GM19468 (cell line): ENCODE results near the gene TICRR.
A peak's percentile ranks its signal among the peaks of the same experiment; 100 is the strongest.
"Not testable (repeated sequence)": the region's sequence is repeated elsewhere in the genome, so short reads cannot be mapped to it uniquely, and the experiment has no call there.

Source experiments
- ATAC-seq: cut with Tn5 transposase; IDR thresholded peaks from one replicate; pipeline ENCODE4 v1.9.1; 2021; ENCODE audit warnings: mild to moderate bottlenecking, moderate library complexity, moderate number of reproducible peaks; ENCODE audit not compliant: unreplicated experiment; ENCODE audit errors: extremely low read depth

The TICRR gene, protein sequence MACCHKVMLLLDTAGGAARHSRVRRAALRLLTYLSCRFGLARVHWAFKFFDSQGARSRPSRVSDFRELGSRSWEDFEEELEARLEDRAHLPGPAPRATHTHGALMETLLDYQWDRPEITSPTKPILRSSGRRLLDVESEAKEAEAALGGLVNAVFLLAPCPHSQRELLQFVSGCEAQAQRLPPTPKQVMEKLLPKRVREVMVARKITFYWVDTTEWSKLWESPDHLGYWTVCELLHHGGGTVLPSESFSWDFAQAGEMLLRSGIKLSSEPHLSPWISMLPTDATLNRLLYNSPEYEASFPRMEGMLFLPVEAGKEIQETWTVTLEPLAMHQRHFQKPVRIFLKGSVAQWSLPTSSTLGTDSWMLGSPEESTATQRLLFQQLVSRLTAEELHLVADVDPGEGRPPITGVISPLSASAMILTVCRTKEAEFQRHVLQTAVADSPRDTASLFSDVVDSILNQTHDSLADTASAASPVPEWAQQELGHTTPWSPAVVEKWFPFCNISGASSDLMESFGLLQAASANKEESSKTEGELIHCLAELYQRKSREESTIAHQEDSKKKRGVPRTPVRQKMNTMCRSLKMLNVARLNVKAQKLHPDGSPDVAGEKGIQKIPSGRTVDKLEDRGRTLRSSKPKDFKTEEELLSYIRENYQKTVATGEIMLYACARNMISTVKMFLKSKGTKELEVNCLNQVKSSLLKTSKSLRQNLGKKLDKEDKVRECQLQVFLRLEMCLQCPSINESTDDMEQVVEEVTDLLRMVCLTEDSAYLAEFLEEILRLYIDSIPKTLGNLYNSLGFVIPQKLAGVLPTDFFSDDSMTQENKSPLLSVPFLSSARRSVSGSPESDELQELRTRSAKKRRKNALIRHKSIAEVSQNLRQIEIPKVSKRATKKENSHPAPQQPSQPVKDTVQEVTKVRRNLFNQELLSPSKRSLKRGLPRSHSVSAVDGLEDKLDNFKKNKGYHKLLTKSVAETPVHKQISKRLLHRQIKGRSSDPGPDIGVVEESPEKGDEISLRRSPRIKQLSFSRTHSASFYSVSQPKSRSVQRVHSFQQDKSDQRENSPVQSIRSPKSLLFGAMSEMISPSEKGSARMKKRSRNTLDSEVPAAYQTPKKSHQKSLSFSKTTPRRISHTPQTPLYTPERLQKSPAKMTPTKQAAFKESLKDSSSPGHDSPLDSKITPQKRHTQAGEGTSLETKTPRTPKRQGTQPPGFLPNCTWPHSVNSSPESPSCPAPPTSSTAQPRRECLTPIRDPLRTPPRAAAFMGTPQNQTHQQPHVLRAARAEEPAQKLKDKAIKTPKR (N-terminal part only)

DNA sequence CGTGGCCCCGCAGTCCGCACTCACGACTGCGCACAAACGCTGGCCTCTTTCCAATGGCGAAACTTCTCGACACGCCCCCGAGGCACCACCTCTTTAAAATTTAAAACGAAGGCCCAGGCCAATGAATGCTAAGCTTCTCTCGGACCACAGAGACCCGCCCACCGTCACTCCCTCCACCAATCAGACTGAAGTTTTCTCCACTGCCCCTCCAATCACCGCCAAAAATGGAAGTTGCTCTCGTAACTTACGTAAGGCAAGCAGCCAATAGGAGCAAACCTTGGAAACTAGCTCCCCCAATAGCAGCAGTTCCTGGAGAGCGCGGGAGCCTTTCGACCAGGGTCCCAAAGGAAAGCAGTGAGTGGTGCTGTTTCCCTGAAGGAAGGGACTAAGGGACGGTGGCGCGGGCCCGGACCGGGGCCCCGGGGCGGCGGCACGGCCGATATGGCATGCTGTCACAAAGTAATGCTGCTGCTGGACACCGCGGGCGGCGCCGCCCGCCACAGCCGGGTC is at the start of gene TICRR:
TICRR (plus strand) TSS at position 324 of the 510 bp plus-strand sequence; CDS start at position 442, 118 bp downstream.
- peak; percentile 92 for ATAC-seq

DNA sequence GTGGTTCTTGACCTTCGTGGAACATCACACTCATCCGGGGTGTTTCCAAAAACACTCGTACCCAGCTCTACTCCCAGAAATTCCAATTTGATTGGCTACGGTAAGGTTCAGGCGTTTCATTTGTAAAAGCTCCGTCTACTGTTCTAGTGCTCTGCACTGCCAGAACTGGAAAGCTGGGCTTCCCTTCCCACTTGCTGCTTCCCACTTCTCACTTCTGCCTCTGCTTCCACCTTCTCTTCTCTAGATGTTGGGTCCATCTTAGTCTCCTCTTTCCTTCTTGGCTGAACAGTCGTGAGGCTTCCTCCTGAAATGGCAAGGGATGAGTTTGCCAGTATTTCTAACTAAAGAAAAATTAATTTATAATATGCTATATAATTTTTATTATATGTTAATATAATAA is 49.1 kb upstream of the TICRR start:
- ATAC-seq: no peak

DNA sequence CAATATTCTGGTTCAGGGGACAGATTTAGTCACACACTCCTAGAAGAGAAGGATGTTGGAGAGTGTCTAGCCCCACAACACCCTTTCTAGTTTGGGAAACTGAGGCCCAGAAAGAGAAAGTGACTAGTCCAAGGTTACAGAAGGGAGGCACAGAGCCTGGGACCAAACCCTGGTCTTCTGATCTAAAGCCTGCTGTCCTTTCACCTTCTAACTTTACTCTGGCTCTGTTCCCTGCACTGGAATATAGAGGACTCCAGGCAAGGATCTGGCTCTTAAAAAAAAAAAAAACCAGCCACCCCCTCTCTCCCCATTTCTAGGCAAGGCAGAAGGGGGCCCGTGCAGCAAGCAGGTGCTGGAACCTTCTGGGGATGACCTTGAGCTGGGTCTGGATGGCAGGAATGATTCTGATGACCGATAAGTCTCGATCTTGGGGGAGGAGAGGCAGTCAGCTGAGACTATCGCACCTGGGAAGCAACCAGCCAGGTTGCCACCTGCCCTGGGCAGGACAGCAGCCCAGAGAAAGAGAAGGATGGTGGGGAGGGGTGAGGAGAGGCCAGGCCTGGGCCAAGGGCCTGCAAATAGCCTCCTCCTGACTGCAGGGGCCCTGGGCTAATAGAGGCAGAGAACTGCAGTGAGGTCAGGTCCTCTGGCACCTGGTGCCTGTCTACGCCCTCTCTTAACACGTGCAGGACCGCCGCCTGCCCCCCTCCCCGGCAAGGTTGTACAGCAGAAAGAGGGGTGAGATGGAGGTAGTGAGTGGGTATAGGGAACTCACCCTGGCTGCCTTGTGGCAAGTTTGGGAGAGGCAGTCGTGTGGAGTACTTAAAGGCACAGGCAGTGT is 48.4 kb upstream of the TICRR start:
- ATAC-seq: no peak

DNA sequence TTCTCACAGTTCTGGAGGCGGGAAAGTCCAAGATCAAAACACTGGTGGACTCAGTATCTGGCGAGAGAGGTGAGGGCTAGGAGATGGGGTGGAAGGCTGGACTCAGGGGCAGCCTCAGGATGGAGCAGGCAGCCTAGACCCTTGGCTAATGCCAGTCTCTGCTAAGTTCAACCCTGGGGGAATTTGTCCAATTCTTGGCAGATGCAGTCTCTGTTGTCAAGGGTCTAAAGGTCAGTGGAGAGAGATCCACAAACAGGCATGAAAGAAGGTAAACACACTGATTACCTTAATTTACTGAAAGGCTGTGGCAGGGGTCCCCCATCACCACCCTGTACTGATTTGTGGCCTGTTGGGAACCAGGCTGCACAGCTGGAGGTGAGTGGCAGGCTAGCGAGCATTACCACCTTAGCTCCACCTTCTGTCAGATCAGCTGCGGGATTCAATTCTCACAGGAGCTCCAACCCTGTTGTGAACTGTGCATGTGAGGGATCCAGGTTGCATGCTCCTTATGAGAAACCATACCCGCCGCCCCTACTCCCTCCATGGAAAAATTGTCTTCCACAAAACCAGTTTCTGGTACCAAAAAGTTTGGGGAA is 46.4 kb upstream of the TICRR start:
- no peak for ATAC-seq

DNA sequence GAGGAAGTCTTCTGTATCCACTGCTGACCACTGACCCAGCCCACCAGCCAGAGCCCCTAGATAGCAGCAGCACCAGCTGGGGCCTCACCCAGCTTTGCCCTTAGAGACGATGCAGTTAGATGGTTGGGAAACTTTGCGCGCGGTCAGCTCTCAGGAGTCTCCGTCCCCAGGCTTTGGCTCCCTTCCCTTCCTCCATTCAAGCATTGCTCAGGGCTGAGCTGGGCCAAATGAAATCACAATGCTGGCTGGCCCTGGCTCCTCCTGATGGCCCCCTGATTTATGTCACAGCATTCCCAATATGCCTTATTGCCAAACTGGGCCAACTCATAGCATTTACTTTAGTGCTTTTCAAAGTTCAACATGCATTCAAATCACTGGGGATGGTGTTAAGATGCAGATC is 44.3 kb upstream of the TICRR start:
- no peak for ATAC-seq

DNA sequence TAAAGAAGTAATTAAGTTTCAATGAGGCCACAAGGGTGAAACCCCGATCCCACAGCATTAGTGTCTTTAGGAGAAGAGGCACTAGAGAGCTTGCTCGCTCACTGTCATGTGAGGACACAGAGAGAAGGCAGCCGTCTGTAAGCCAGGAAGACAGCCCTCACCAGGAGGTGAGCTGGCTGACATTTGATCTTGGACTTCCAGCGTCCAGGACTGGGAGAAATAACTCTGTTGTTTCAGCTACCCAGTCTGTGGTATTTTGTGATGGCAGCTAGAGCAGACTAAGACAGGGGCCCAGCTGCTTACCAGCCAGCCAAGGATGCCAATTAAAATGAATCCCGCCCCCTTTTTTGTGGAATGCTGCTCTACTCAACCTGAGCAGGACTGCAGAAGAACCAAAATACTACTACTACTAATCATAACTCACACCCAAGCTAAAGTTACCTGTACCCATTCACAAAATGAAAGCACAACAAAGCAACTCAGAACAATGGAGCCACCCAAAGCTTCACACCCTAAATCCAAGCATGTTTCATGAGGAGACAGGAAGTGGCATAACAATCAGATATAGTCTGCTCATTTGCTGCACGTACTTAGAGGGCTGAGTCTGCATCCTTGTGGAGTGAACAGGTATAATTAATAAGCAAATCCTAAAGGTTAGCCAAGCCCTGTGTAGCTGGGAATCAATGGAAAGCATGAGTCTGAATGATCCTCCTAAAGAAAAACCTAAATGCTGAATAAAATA is 43.3 kb upstream of the TICRR start:
- no peak for ATAC-seq

DNA sequence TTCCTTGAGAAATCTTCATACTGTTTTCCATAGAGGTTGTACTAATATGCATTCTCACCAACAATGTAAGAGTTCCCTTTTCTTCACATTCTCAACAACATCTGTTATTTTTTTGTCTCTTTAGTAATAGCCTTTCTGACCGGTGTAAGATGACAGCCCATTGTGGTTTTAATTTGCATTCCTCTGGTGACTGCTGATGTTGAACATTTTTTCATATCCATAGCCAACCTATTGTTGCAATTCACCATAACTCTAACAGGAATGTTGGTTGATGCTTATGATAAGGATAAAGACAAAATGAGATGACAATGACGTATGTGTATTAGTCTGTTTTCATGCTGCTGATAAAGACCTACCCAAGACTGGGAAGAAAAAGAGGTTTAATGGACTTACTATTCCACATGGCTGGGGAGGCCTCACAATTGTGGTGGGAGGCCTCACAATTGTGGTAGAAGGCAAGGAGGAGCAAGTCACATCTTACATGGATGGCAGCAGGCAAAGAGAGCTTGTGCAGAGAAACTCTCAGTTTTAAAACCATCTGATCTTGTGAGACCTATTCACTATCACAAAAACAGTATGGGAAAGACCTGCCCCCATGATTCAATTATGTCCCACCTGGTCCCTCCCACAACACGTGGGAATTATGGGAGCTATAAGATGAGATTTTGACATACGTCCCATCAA is 41.3 kb upstream of the TICRR start:
- no peak for ATAC-seq

DNA sequence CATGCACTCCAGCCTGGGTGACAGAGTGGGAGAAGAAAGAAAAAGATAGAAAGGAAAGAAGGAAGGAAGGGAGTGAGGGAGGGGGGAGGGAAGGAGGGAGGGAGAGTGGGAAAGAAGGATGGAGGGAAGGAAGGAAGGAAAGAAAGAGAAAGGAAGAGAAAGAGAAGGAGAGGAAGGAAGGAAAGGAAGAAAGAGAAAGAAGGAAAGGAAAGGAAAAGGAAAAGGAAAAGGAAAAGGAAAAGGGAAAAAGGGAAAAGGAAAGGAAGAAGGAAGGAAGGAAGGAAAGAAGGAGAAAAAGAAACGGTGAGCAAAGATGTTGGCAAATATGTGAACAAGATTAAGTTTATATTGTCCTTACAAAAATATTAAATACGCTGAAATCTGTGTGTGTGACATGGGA is 36.2 kb upstream of the TICRR start:
- no peak for ATAC-seq

DNA sequence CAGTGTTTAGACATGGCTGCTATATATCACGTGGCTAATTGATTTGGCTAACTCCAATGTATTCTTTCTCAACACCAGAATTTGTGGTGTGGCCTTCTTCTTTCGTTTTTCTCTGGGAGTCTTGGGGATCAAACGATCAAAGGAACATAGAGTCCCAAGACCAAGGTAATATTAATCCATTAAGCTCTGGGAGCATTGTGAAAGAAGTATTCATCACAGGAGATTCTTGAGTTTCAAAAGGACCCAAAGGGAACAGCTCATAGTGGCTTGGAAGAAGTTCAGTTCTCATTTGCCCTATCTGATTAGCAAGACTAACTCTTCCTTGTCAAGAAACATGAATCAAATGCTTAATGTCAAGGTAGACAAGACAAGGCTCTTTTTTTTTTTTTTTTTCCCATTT is 32.9 kb upstream of the TICRR start:
- ATAC-seq: no peak

DNA sequence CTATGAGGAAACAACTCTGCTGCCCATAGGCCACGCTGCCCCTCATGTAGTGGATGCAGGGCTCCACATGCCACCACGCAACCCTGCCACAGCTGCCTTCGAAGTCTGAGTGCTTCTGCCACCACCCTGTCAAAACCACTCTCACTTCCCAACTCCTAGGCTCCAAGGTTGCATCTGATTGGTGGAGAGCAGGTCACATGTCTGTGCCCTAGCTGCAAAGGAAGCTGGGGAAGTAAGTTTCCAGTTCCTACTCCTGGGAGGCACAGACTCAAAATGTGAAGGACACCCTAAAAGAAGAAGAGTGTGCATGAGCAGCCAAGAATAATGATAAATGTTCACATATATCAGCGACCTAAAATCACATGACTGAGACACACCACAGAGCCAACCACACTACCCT is 31.9 kb upstream of the TICRR start:
- ATAC-seq: no peak

DNA sequence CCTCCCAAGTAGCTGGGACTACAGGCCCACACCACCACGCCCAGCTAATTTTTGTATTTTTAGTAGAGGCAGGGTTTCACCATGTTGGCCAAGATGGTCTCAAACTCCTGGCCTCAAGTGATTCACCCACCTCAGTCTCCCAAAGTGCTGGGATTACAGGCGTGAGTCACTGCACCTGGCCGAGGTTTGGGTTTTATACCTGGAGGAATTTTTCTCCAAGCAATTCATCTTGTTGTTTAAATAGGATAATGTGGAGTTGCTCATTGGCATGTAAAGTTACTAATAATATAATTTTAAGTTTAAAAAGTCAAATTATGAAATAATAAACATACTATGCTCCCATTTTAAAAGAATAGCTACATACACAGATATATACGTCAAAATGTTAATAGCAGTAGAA is 26.1 kb upstream of the TICRR start:
- ATAC-seq: not testable (repeated sequence)

DNA sequence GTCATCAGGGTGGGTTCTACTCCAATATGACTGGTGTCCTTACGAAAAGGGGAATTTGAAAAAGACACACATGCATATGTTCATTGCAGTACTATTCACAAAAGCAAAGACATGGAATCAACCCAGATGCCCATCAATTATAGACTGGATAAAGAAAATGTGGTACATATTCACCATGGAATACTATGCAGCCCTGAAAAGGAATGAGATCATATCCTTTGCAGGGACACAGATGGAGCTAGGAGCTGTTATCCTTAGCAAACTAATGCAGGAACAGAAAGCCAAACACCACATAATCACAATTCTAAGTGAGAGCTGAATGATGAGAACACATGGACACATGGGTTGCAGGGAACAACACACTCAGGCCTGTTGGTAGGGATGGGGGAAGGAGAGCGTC is 24.8 kb upstream of the TICRR start:
- no peak for ATAC-seq

DNA sequence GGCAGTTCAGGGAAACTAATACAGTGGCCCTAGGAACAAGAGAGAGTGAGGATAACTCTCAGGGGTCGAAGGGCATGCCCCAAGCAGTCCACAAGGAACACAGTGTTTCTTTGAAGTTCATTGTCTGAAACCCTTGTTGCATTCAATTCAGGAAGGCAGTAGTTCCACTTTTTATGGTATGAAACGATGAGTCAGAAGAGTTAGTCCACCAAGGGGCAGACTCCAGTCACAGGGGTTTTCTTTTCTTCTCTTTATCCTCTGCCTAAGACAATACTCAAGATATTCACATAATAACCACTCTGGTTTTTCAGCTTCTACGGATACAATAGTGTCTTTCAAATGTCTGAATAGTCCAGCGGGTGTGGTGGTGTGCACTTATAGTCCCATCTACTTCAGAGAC is 23.7 kb upstream of the TICRR start:
- no peak for ATAC-seq

DNA sequence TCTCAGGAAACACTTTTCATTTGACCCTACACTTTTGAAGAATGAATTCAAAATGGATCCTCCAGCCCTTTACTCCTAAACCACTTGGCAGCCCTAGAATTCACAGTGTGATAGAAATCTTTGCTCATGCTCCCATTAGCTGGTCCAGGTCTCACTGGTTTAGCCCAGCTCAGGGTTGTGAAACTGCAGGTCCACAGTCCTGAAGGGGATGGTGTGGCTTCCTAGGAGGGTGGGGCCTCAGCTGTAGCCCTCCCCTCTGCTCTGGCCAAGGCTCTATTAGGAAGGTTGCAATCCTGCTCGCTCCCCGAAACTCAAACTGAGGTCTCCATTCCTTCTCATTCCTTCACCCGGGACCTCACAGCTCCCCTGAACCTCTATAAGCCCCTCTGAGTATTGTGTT is 21.6 kb upstream of the TICRR start:
- ATAC-seq: no peak

DNA sequence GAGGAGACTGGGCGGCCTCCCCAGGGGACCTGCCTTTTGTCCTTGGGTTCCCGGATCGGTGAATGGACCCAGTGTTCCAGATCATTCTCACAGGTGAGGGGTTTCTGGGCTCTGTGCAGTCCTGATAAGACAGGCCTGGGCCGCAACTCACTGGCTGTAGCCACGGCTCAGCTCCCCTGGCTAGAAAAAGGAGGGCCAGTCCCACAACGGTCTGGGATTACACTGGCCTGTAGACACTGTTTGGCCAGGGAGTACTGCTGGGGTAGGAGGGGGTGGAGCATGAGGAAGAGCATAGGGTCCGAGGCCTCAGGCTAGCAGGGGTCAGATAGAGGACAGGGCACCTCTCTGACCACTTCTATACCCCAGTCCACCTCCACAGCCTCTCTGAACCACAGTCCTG is 21.0 kb upstream of the TICRR start:
- ATAC-seq: no peak

DNA sequence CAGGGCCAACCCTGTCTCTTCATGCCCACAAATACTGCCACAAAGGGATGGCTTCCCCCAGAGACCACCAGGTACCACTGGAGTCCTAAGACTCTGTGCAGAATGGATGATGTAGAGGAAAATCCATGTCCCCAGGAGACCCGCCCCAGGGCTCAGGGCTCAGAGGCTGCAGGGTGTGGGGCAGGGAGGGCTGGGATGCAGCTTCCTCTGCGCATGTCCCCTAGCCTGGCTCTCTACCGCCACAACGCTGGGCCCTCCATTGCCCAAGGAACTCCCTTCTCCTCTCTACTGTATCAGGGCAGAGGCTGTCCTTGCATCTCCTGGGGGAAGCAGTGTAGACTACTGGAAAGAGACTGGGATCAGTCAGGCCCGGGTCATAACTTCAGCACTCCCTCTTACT is 19.5 kb upstream of the TICRR start:
- no peak for ATAC-seq

DNA sequence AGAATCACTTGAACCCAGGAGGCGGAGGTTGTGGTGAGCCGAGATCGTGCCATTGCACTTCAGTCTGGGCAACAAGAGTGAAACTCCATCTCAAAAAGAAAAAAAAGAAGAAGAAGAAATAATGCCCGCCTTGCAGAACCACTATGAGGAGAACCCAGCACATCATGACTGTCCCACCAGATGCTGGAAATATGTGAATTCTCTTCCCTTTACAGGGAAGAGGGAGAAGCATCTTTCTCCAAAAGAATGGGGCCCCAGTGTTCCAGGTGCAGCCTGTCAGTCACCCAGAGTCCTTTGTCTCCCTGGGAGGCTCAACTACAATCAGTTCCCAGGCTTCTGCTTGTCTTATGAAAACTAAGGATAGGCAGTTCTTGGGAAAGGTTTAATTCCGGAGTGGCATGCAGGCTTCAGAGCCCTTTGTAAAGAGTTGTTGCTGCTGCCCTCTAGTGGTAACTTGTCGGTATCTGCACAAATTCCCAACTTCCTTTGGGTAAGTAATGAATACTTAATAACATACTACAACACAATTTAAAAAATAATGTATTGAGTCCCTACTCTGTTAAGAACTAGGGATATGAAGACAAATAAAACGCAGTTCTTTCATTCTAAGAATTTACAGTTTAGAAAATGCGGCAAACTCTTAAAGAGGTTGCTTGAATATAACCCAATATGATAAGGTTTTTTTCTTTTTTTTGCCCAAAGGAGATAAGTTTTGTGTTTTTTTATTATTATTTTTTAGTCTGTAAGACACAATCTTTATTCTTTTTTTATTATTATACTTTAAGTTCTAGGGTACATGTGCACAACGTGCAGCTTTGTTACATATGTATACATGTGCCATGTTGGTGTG is 18.6 kb upstream of the TICRR start:
- ATAC-seq: no peak
